Keratinocyte (primary cell): ENCODE measurements around the gene F2. TPM values are rescaled to one million over a fixed set of nuclear protein-coding genes. Genes with fewer than 3 reads are reported as not detected.

Experiments
- DNase-seq: peaks from one replicate; pipeline ENCODE4 v3.0.0-alpha.2; 2011; ENCODE audit warnings: low read depth, missing footprints, low spot score
- FAIRE-seq: peaks from 2 replicates; lab custom pipeline; 2011; peaks lifted over from hg19 to GRCh38; lab: Jason Lieb, UNC
- H2AFZ ChIP-seq: 2 replicates; pipeline ENCODE4 v1.6.0; 2012; ENCODE audit warnings: low read length, control low read depth, inconsistent platforms; ENCODE audit not compliant: control insufficient read depth
- H3K27ac ChIP-seq: 2 replicates; pipeline ENCODE4 v1.5.1; 2011; ENCODE audit warnings: low read length; ENCODE audit not compliant: control insufficient read depth, insufficient read depth
- H3K27me3 ChIP-seq: 3 replicates; pipeline ENCODE4 v1.6.0; 2011; ENCODE audit warnings: low read length; ENCODE audit not compliant: control insufficient read depth, insufficient read depth; ENCODE audit errors: extremely low read depth
- H3K36me3 ChIP-seq, 2 experiments: 2 replicates in 1 of 2; 3 replicates in 1 of 2; pipeline ENCODE4 v1.5.1; 2011; ENCODE audit warnings: low read length in 2 of 2, mild to moderate bottlenecking in 1 of 2; ENCODE audit not compliant: control insufficient read depth in 2 of 2, insufficient read depth in 2 of 2; ENCODE audit errors: extremely low read depth in 1 of 2
- H3K4me1 ChIP-seq: 3 replicates; pipeline ENCODE4 v1.5.1; 2011; ENCODE audit warnings: low read length; ENCODE audit not compliant: control insufficient read depth, insufficient read depth; ENCODE audit errors: extremely low read depth
- H3K4me2 ChIP-seq: 3 replicates; pipeline ENCODE4 v1.6.0; 2011; ENCODE audit warnings: low read depth, low read length; ENCODE audit not compliant: control insufficient read depth, insufficient read depth; ENCODE audit errors: extremely low read depth
- H3K4me3 ChIP-seq, 3 experiments: fragments of 200-600 bp in 1 of 3; sonication (generic) in 1 of 3; 2 replicates in 2 of 3; 3 replicates in 1 of 3; pipeline ENCODE4 v1.5.1; 2011 to 2016; ENCODE audit warnings: low read length in 3 of 3, mild to moderate bottlenecking in 3 of 3, control low read depth in 2 of 3, inconsistent platforms in 1 of 3, low read depth in 1 of 3, mixed read lengths in 1 of 3, mixed run types in 1 of 3, moderate library complexity in 1 of 3; ENCODE audit not compliant: control insufficient read depth in 2 of 3, insufficient read depth in 2 of 3; ENCODE audit errors: extremely low read depth in 1 of 3
- H3K79me2 ChIP-seq: 2 replicates; pipeline ENCODE4 v1.6.0; 2012; ENCODE audit warnings: low read length; ENCODE audit not compliant: control insufficient read depth, insufficient read depth
- H3K9ac ChIP-seq: 3 replicates; pipeline ENCODE4 v1.6.0; 2011; ENCODE audit warnings: low read length; ENCODE audit not compliant: control insufficient read depth, insufficient read depth; ENCODE audit errors: extremely low read depth
- H3K9me1 ChIP-seq: 3 replicates; pipeline ENCODE4 v1.6.0; 2011; ENCODE audit warnings: low read length; ENCODE audit not compliant: control insufficient read depth, insufficient read depth; ENCODE audit errors: extremely low read depth
- H3K9me3 ChIP-seq: 2 replicates; pipeline ENCODE4 v1.5.1; 2012; ENCODE audit warnings: low read depth, low read length; ENCODE audit not compliant: control insufficient read depth
- H4K20me1 ChIP-seq: 3 replicates; pipeline ENCODE4 v1.6.0; 2011; ENCODE audit warnings: low read length; ENCODE audit not compliant: control insufficient read depth, insufficient read depth; ENCODE audit errors: extremely low read depth
- EZH2 ChIP-seq: IDR thresholded peaks from one replicate; pipeline ENCODE4 v1.6.1; 2012; ENCODE audit warnings: inconsistent platforms, mild to moderate bottlenecking, low read length, moderate library complexity
- dilution Hi-C: fragments of 300-500 bp; cut with MboI; formaldehyde crosslinking; loops from one replicate; pipeline ENCODE4 v1.7.0; 2020; ENCODE audit warnings: low sequenced_read_pairs; ENCODE audit not compliant: extremely low pct_ligation_motif_present
- polyA plus RNA-seq, 5 experiments: library from polyadenylated mRNA; depleted of rRNA in 3 of 5; stranded (reverse) in 3 of 5; stranded (forward) in 1 of 5; unstranded in 1 of 5; fragments of >200 nt; gene quantifications; 1 replicate in 1 of 5; 2 replicates in 3 of 5; 3 replicates in 1 of 5; pipeline versions ENCODE4 v1.2.1 to v1.2.3, GENCODE V29; 2011 to 2012; ENCODE audit warnings: missing spikeins in 2 of 5, low read depth in 1 of 5, low replicate concordance in 1 of 5
- TF ChIP-seq, protein P1 (sequence below), 3 experiments: IDR thresholded peaks in 1 of 3; conservative IDR thresholded peaks in 1 of 3; optimal IDR thresholded peaks in 1 of 3; 2 replicates in 2 of 3; 3 replicates in 1 of 3; pipeline versions ENCODE3 to v1.5.1; 2011; ENCODE audit warnings: low read length in 3 of 3, mild to moderate bottlenecking in 3 of 3, moderate library complexity in 2 of 3, control low read depth in 1 of 3, inconsistent platforms in 1 of 3; ENCODE audit not compliant: insufficient read depth in 2 of 3; ENCODE audit errors: extremely low read depth in 1 of 3

The F2 gene
- polyA plus RNA-seq, 1 donor (not counting 4 experiments of a cell fraction or from before 2014, with no cell fraction given) = not detected

GRCh38 chr11:46675288-46675851 is 43.6 kb upstream of the F2 start:
- Histone ChIP-seq H3K4me2 (peak overlapping the region; percentile 30), H2AFZ (peak overlapping the region; percentile 59), H3K36me3 (peaks cover 30 to 39% of the 10 kb centered on the region in 2 experiments), H3K79me2 (no peaks in the 10 kb centered on the region), H4K20me1 (no peaks in the 10 kb centered on the region), H3K4me1 (peaks cover 20% of the 10 kb centered on the region), H3K27me3 (no peaks in the 10 kb centered on the region), H3K9me1 (no peaks in the 10 kb centered on the region), H3K27ac (peak overlapping the region; percentile 79), H3K4me3 (no peak overlapping the region), H3K9me3 (no peaks in the 10 kb centered on the region), H3K9ac (peak overlapping the region; percentile 67)
- TF ChIP-seq, protein P1, sequence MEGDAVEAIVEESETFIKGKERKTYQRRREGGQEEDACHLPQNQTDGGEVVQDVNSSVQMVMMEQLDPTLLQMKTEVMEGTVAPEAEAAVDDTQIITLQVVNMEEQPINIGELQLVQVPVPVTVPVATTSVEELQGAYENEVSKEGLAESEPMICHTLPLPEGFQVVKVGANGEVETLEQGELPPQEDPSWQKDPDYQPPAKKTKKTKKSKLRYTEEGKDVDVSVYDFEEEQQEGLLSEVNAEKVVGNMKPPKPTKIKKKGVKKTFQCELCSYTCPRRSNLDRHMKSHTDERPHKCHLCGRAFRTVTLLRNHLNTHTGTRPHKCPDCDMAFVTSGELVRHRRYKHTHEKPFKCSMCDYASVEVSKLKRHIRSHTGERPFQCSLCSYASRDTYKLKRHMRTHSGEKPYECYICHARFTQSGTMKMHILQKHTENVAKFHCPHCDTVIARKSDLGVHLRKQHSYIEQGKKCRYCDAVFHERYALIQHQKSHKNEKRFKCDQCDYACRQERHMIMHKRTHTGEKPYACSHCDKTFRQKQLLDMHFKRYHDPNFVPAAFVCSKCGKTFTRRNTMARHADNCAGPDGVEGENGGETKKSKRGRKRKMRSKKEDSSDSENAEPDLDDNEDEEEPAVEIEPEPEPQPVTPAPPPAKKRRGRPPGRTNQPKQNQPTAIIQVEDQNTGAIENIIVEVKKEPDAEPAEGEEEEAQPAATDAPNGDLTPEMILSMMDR (optimal IDR thresholded peaks at IDR 0.05 in 1 of 3, IDR thresholded peaks at IDR 0.05 in 1 of 3, conservative IDR thresholded peaks at IDR 0.05 in 1 of 3; ENCODE audit: extremely low read depth in 1 of 3, insufficient read depth in 2 of 3, low read length in 3 of 3) = peak in 1 of 3 experiments; percentile 19
- TF ChIP-seq EZH2 = no peak
- FAIRE-seq = peak; percentile 69
- dilution Hi-C loops = no loop called here
- DNase-seq = no peak

DNA sequence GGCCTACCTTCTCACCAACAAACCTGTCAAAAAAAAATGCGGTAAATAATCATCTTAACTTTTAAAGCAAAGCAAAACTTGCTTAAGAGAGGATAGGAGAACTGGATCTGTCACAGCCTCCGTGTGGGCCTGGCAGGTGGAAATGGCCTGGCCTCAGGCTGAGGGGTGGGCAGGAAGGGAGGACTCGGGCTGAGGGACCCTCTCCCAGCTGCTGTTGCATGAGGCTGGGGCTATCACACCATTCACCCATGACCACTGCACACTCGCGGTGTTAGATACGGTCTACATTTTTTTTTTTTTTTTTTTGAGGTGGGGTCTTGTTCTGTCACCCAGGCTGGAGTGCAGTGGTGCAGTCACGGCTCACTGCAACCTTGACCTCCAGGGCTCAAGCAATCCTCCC is 43.1 kb upstream of the F2 start:
- H2AFZ ChIP-seq = no peak overlapping the region
- H3K4me3 ChIP-seq = no peak overlapping the region
- H3K27ac ChIP-seq = peak overlapping the region; percentile 79
- FAIRE-seq = no peak
- TF ChIP-seq, protein P1 (optimal IDR thresholded peaks at IDR 0.05 in 1 of 3, IDR thresholded peaks at IDR 0.05 in 1 of 3, conservative IDR thresholded peaks at IDR 0.05 in 1 of 3; ENCODE audit: extremely low read depth in 1 of 3, insufficient read depth in 2 of 3, low read length in 3 of 3) = no peak
- no peak for TF ChIP-seq EZH2
- no peak for DNase-seq
- peak overlapping the region; percentile 30 for H3K4me2 ChIP-seq
- H4K20me1 ChIP-seq = no peaks in the 10 kb centered on the region
- peaks cover 31 to 39% of the 10 kb centered on the region in 2 experiments for H3K36me3 ChIP-seq
- peak overlapping the region; percentile 67 for H3K9ac ChIP-seq
- H3K4me1 ChIP-seq = peaks cover 20% of the 10 kb centered on the region
- no peaks in the 10 kb centered on the region for H3K9me1 ChIP-seq
- dilution Hi-C loops = no loop called here
- H3K9me3 ChIP-seq = no peaks in the 10 kb centered on the region
- no peaks in the 10 kb centered on the region for H3K27me3 ChIP-seq
- H3K79me2 ChIP-seq = no peaks in the 10 kb centered on the region
